T-helper 17 cell (primary cell): ENCODE measurements around the gene FBLN7. TPM values are rescaled to one million over a fixed set of nuclear protein-coding genes. Genes with fewer than 3 reads are reported as not detected.
A peak's percentile ranks its signal among the peaks of the same experiment; 100 is the strongest.

Experiments used
- ATAC-seq: fragments of 150-1000 bp; cut with Tn5 transposase; 2 replicates; pipeline ENCODE4 v1.10.0; 2021; ENCODE audit warnings: mild to moderate bottlenecking, moderate library complexity
- DNase-seq, 3 donors: peaks; one replicate each; pipeline versions ENCODE4 v3.0.0 to v3.0.0-alpha.2; 2020 to 2021
- H3K9me3 ChIP-seq: one replicate; pipeline ENCODE4 v1.7.0; 2013; ENCODE audit warnings: low read length, mild to moderate bottlenecking; ENCODE audit not compliant: control insufficient read depth, poor library complexity, severe bottlenecking
- H3K27ac Mint-ChIP-seq: one replicate; pipeline ENCODE4 v1.8.0; 2022; ENCODE audit warnings: mild to moderate bottlenecking, moderate library complexity, mixed read lengths
- H3K27me3 Mint-ChIP-seq: one replicate; pipeline ENCODE4 v1.8.0; 2022; ENCODE audit warnings: mixed read lengths
- H3K36me3 Mint-ChIP-seq: one replicate; pipeline ENCODE4 v1.8.0; 2022; ENCODE audit warnings: low read depth, mixed read lengths
- H3K4me1 Mint-ChIP-seq: one replicate; pipeline ENCODE4 v1.8.0; 2022; ENCODE audit warnings: mild to moderate bottlenecking, mixed read lengths
- H3K4me3 Mint-ChIP-seq: one replicate; pipeline ENCODE4 v1.8.0; 2022; ENCODE audit warnings: mild to moderate bottlenecking, moderate library complexity, mixed read lengths
- total RNA-seq, 4 donors: library from RNA in 2 of 4; stranded (reverse) in 2 of 4; gene quantifications; one replicate each; pipeline ENCODE4 v1.2.3 and lab custom pipeline; 2022 to 2026

FBLN7 gene
- total RNA-seq, 2 donors from 2014 or later = 17.2 to 21.7 TPM

DNA sequence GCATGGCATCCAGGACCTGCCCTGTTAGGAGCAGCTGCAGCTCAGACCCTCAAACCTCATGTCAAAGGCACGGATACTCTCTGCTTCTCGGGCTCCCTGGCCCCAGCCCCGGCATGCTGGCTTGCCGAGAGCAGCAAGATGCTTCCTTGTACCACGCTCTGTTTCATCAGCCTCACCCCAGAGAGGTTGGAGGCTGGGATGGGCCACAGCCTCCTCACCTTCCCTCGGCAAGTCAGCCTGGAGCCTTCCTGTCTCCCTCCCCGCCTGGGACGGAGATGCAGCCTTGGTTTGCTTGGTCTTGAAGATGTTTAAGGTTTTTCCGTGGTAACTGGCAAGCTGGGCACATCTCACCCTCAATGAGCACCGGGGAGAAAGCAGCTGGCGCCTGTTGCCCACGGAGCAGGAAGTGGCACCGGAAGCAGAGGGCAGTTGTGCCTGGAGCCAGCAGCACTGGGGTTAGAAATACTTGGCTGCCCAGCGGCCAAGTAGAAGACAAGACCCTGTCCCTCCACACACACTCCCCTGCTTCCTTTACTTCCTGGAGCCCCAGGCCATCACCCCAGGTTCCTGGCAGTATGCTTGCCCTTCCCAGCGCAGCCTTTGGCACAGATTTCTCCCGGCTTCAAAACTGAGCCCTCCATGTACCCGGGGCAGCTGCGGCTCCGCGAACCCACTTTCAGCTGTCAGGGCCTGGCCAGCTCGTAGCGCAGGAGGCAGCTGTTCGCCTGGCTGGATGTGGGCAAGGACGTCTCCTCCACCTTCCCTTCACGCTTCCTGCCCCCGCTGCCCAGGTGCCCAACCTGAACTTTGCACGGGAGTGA lies 17.4 kb downstream of the FBLN7 start:
- DNase-seq (no peak), ATAC-seq (peak; percentile 28)
- peak overlapping the region; percentile 91 for H3K27ac Mint-ChIP-seq
- H3K27me3 Mint-ChIP-seq = no peaks in the 10 kb centered on the region
- peak overlapping the region; percentile 82 for H3K4me3 Mint-ChIP-seq
- peaks cover 23% of the 10 kb centered on the region for H3K4me1 Mint-ChIP-seq
- no peaks in the 10 kb centered on the region for H3K9me3 ChIP-seq
- no peaks in the 10 kb centered on the region for H3K36me3 Mint-ChIP-seq

DNA sequence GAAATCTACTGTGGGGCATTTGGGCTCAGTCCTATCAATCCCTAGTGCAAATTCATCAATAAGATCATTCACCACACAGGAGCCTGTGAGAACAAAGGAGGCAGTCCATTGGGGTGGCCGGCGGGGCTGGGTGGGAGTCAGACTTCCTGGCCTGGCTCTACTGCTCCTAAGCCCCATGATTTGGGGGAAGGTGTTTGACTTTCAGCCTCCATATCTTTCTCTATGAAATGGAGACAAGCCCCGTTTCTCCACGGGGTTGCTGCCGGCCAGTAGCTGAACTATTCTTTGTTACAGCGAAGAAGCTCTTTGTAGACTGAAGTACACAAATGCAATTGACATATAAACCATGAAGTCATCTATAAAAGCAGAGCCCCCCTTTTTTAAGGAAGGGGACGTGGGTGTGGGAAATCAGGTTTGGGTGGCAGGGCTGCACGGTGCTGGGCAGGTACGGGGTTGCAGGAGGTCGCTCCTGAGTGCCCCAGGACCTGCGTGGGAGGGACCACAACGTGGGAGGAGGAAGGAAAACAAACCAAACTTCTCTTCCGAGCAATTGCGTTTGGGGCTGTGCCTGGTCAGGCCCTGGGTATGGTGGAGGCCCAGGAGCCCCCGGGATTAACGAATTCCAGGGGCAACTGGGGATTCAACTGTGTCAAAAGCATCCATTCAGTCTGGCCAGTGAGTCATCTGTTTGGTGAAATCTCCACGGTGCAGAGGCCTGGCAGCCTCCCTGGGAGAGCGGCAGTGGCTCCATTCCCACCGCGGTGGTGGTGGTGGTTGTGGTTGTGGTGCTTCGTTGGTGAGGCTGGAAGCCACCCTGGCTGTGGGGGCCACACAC lies 18.2 kb downstream of the FBLN7 start:
- no peaks in the 10 kb centered on the region for H3K27me3 Mint-ChIP-seq
- DNase-seq (no peak), ATAC-seq (peak; percentile 58)
- peaks cover 18% of the 10 kb centered on the region for H3K4me1 Mint-ChIP-seq
- no peaks in the 10 kb centered on the region for H3K9me3 ChIP-seq
- peak overlapping the region; percentile 82 for H3K4me3 Mint-ChIP-seq
- H3K36me3 Mint-ChIP-seq = no peaks in the 10 kb centered on the region
- peak overlapping the region; percentile 91 for H3K27ac Mint-ChIP-seq

DNA sequence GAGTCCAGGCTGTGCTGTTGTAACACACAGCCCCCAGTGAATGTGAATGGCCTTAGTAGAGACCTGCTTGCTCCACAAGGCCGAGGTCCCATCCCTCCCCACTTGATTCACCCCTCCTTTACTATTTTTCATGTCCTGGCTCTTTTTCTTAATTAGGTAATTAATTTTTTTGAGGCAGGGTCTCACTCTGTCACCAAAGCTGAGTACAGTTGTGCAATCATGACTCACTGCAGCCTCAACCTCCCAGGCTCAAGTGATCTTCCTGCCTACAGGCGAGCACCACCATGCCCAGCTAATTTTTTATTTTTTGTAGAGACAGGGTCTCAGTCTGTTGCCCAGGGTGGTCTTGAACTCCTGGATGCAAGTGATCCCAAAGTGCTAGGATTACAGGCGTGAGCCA lies 19.3 kb downstream of the FBLN7 start:
- no peak overlapping the region for H3K4me3 Mint-ChIP-seq
- ATAC-seq = no peak

DNA sequence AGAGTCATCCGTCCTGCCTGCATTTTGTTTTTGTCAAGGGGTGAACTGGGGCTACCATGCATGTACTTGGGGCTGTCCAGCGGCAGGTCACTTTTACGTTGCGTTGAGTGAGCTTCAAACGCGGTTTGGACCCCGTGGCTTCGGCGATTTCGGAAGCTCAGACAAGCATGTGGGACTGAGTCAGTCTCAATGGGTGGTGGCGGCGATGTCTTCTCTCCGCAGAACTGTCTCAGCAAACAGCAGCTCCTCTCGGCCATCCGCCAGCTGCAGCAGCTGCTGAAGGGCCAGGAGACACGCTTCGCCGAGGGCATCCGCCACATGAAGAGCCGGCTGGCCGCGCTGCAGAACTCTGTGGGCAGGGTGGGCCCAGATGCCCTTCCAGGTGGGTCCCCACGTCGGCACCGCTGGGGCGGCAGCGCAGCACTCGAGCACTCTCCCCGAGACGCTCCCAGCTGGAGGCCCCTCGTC lies 21.3 kb downstream of the FBLN7 start:
- ATAC-seq (no peak), DNase-seq (no peak)
- H3K36me3 Mint-ChIP-seq = peaks cover 3% of the 10 kb centered on the region
- H3K27ac Mint-ChIP-seq = no peak overlapping the region
- peaks cover 7% of the 10 kb centered on the region for H3K27me3 Mint-ChIP-seq
- no peak overlapping the region for H3K4me3 Mint-ChIP-seq
- H3K9me3 ChIP-seq = no peaks in the 10 kb centered on the region
- H3K4me1 Mint-ChIP-seq = peaks cover 25% of the 10 kb centered on the region

More for the DNA sequence above, 19.3 kb downstream of the FBLN7 start:
- H3K36me3 Mint-ChIP-seq = no peaks in the 10 kb centered on the region
- no peak for DNase-seq
- H3K4me1 Mint-ChIP-seq = peaks cover 18% of the 10 kb centered on the region
- H3K27ac Mint-ChIP-seq = no peak overlapping the region
- H3K27me3 Mint-ChIP-seq = no peaks in the 10 kb centered on the region
- H3K9me3 ChIP-seq = no peaks in the 10 kb centered on the region

DNA sequence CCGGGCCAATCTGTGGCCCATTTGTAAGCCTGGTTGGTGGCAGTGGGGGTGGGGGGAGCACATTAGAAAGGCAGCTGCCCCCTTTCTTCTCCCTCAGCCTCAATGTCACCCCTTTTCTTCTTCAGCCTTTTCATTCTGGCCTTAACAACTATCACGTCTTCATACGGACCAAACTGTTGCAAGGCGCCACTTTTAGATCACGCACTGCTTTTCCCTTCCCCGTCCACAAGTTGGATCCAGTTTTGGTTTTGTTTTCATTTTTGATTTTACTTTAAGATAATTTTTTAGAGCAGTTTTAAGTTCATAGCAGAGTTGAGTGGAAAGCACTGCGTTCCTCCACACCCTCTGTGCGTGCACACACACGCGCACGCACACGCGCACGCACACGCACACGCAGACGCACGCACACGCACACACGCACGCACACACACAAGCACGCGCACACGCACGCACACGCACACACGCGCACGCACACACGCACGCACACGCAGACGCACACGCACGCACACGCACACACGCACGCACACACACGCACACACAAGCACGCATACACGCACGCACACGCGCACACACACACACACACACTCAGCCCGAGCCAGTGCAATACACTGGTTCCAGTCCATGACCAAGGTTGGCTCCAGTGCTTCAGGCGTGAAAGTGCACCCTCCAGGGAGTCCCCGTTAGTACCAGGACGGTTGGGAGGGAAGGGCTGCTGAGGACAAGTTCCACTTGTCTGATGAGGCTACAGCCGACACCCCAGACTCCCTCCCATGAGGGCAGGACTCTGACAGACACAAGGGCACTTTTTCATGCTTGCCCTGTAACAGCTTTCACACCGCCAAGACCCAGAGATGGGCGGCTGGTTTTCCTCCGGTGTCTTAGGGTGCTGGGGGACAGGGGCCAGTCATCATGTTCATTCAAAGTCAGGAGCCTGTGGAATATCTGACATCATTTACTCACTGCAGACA lies 22.4 kb downstream of the FBLN7 start:
- H3K36me3 Mint-ChIP-seq = peaks cover 3% of the 10 kb centered on the region
- H3K9me3 ChIP-seq = no peaks in the 10 kb centered on the region
- DNase-seq (no peak), ATAC-seq (no peak)
- peaks cover 21% of the 10 kb centered on the region for H3K4me1 Mint-ChIP-seq
- no peak overlapping the region for H3K27ac Mint-ChIP-seq
- H3K27me3 Mint-ChIP-seq = peaks cover 8% of the 10 kb centered on the region
- no peak overlapping the region for H3K4me3 Mint-ChIP-seq

DNA sequence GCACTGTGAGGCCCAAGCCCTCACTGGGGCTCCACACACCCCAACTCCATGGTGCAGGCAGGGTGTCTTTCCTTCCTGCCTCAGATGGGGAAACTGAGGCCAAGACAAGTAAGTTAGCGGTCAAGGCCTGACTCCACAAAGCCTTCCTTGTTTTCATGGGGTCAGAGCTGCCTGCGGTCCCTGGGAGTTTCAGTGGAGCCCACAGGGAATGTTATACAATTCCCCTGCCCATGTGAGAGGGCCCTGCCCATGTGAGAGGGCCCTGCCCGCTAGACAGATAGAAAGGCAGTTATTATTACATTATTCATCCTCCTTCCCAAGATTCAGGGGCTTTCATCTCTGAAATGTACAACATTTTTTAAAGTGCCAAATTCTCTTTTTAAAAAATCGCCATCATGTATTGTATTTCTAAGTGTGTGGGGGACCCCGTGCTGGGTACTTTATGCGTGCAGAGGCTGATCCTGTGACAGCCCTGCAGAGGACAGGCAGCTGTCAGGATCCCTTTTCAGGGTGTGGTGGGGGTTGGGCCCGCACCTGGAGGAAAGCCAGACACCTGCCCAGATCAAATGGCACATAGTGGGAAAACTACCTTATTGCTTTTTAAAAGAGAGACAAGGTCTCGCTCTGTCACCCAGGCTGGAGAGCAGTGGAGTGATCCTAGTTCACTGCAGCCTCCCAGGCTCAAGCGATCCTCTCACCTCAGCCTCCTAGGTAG lies 23.4 kb downstream of the FBLN7 start:
- ATAC-seq (no peak), DNase-seq (no peak)
- Mint-ChIP-seq H3K27ac (no peak overlapping the region), H3K36me3 (peaks cover 3% of the 10 kb centered on the region), H3K4me3 (no peak overlapping the region), H3K27me3 (peaks cover 8% of the 10 kb centered on the region), H3K4me1 (peaks cover 11% of the 10 kb centered on the region)
- no peaks in the 10 kb centered on the region for H3K9me3 ChIP-seq

DNA sequence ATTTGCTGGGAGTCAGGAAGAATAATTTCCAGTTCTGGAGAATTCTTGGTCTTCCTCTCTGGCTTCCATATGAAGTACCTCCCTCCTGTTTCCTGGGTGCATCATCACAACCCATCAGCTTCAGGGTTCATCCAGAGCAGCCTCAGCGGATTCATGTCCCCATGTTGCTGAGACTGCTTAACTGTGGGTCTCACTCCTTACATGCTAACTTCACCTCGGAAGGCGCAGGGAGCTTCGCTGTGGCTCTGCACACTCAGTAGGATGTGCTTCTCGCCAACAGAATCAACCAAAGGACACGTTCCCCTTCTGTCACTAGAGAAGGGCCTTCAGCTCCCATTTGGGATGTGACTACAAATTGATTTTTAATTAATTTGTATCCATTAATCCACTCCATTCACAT lies 24.2 kb downstream of the FBLN7 start:
- Mint-ChIP-seq H3K27ac (no peak overlapping the region), H3K36me3 (peaks cover 3% of the 10 kb centered on the region), H3K4me1 (peaks cover 12% of the 10 kb centered on the region), H3K4me3 (no peak overlapping the region), H3K27me3 (peaks cover 8% of the 10 kb centered on the region)
- H3K9me3 ChIP-seq = no peaks in the 10 kb centered on the region
- no peak for DNase-seq
- ATAC-seq = no peak

DNA sequence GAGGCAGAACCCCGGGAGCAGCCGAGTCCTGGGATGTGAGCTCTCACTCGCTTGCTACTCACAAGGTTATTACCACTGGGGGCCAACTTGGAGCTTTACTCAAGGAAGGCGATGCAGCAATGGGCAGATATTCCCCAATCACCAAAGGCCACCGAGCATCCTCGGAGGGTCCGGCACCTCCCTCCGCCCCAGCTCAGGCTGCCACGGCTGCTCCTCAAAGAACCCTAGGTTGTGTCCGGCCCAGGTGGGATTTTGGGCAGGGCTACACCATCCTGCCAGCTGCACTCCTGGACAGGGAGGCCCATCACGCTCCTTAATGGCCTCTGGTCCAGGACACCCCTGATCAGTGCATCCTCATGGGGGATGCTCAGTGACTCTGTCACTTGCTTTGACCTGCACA lies 24.8 kb downstream of the FBLN7 start:
- H3K27me3 Mint-ChIP-seq = peaks cover 8% of the 10 kb centered on the region
- H3K9me3 ChIP-seq = no peaks in the 10 kb centered on the region
- H3K27ac Mint-ChIP-seq = no peak overlapping the region
- ATAC-seq (no peak), DNase-seq (no peak)
- H3K4me1 Mint-ChIP-seq = peaks cover 13% of the 10 kb centered on the region
- no peak overlapping the region for H3K4me3 Mint-ChIP-seq
- H3K36me3 Mint-ChIP-seq = peaks cover 3% of the 10 kb centered on the region

DNA sequence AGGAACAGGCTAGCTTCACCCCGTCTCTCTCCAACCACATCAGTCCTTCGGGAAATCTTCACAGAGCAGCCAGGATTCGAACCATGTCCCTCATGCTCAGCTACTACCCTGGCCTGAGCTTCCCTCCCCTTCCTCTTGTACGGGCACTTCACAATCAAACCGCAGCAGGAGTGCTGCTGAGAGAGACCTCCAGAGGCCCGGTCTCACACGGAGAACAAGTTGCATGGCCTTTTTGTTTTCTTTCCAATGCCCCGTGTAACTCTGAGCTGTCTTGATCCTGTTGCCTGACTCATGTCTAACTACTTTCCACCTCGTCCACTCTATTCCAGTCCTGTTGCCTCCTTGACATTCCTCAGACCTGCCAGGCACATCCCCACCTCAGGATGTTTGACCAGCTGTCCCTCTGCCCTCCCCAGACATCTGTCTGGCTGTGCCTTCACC lies 25.4 kb downstream of the FBLN7 start:
- Mint-ChIP-seq H3K4me3 (no peak overlapping the region), H3K36me3 (peaks cover 3% of the 10 kb centered on the region), H3K27me3 (peaks cover 8% of the 10 kb centered on the region), H3K4me1 (peaks cover 15% of the 10 kb centered on the region), H3K27ac (no peak overlapping the region)
- DNase-seq (no peak), ATAC-seq (no peak)
- no peaks in the 10 kb centered on the region for H3K9me3 ChIP-seq

DNA sequence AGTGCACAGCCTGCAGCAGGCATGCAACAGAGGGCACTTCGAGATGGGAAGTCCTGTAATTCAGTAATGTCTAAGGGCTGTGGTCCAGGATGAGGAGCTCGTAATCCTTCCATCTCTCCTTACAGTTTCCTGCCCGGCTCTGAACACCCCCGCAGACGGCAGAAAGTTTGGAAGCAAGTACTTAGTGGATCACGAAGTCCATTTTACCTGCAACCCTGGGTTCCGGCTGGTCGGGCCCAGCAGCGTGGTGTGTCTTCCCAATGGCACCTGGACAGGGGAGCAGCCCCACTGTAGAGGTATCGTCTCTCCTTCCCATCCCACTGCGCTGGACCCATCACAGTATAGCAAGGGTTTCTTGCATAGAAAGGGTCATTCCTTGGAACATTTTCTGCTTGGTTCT lies 26.7 kb downstream of the FBLN7 start:
- H3K4me1 Mint-ChIP-seq = peaks cover 15% of the 10 kb centered on the region
- ATAC-seq = no peak
- DNase-seq = no peak

DNA sequence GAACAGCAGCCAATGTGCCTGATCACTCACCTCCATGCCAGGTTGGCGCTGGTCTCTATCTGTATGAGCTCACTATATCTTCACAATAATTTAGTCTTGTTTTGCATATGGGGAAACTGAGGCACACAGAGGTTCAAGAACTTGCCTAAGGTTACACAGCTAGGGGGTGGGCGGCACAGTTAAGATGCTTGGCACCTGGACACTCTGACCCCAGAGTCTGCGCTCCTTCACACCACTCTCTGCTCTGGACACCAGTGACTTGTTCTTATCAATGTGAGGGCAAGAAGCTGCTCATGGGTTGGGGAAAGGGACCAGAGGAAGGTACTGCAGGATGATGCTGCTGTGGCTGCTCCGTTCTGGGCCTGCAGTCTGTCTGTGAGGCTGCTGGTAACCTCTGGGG lies 27.1 kb downstream of the FBLN7 start:
- Mint-ChIP-seq H3K27ac (no peak overlapping the region), H3K36me3 (peaks cover 3% of the 10 kb centered on the region), H3K4me3 (no peak overlapping the region), H3K4me1 (peaks cover 15% of the 10 kb centered on the region), H3K27me3 (peaks cover 8% of the 10 kb centered on the region)
- DNase-seq = no peak
- no peak for ATAC-seq
- no peaks in the 10 kb centered on the region for H3K9me3 ChIP-seq

More for the DNA sequence above, 26.7 kb downstream of the FBLN7 start:
- Mint-ChIP-seq H3K27ac (no peak overlapping the region), H3K36me3 (peaks cover 3% of the 10 kb centered on the region), H3K4me3 (no peak overlapping the region), H3K27me3 (peaks cover 8% of the 10 kb centered on the region)
- no peaks in the 10 kb centered on the region for H3K9me3 ChIP-seq

DNA sequence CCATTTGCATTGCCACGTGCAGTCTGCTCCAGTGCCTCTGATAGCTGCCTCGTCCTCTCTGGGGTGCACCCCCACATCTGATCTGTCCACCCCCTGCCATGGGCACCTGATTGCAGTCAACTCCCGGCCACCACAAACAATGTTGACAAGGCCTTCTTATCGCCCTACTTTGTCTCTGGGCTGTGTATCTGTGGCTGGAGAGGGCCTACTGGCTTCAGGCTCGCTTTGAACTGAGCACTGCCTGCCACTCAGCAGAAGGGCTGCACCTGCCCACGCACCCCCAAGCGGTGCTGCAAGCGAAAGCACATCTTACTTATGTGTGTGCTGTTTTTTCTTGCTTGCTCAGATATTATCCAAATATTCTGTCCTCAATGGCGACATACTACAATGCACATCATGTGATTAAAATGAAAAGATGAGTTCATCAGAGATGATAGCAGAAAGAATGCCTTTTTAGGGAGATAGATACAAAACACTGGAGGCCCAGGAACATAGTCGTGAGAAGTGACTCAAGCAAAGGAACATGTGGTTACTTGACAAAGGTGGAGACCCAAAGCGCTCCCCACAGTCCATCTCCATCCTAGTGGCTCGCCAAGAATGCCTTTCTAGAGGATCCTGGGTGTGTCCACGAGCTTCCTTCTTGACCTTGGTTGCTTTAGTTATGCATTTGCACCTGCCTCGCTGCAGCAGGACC lies 28.8 kb downstream of the FBLN7 start:
- no peaks in the 10 kb centered on the region for H3K9me3 ChIP-seq
- peaks cover 19% of the 10 kb centered on the region for H3K4me1 Mint-ChIP-seq
- ATAC-seq (peak; percentile 68), DNase-seq (no peak)
- peaks cover 3% of the 10 kb centered on the region for H3K36me3 Mint-ChIP-seq
- no peak overlapping the region for H3K4me3 Mint-ChIP-seq
- H3K27ac Mint-ChIP-seq = no peak overlapping the region
- H3K27me3 Mint-ChIP-seq = peaks cover 8% of the 10 kb centered on the region
